ENCODE data around the gene LRMDA. TPM values are rescaled to one million over a fixed set of nuclear protein-coding genes. Genes with fewer than 3 reads are reported as not detected.

The LRMDA gene
- total RNA-seq, 2 experiments from 2014 or later, result not detected

GRCh38 chr10:75450644-75451640, 19.5 kb downstream of the LRMDA start:
- H3K9me3 Mint-ChIP-seq, result peaks cover 8% of the 10 kb centered on the region
- DNase-seq, result no peak
- no peaks in the 10 kb centered on the region for H3K4me1 Mint-ChIP-seq
- no peak overlapping the region for H3K27ac Mint-ChIP-seq
- H3K4me3 Mint-ChIP-seq, result no peak overlapping the region
- POLR2A ChIA-PET, result no interaction called here
- no peaks in the 10 kb centered on the region for H3K36me3 Mint-ChIP-seq (ENCODE audit: low read depth)
- H3K27me3 Mint-ChIP-seq, result peaks cover 4% of the 10 kb centered on the region
- CTCF ChIA-PET, result no interaction called here

GRCh38 chr10:75451831-75452230, 20.4 kb downstream of the LRMDA start:
- ChIA-PET POLR2A (no interaction called here), CTCF (no interaction called here)
- H3K4me1 Mint-ChIP-seq, result no peaks in the 10 kb centered on the region
- H3K27me3 Mint-ChIP-seq, result peaks cover 4% of the 10 kb centered on the region
- H3K36me3 Mint-ChIP-seq (ENCODE audit: low read depth), result no peaks in the 10 kb centered on the region
- DNase-seq, result no peak
- no peak overlapping the region for H3K4me3 Mint-ChIP-seq
- H3K27ac Mint-ChIP-seq, result no peak overlapping the region
- H3K9me3 Mint-ChIP-seq, result peaks cover under 1% of the 10 kb centered on the region

- ChIA-PET POLR2A (no interaction called here), CTCF (interaction anchor here (0.7 kb wide), 1 partner anchor 36 kb away, joined by 3 read pairs; no protein-coding TSS in a partner anchor)
- no peak overlapping the region for H3K4me3 Mint-ChIP-seq
- no peaks in the 10 kb centered on the region for H3K4me1 Mint-ChIP-seq
- no peak for DNase-seq
- H3K9me3 Mint-ChIP-seq, result no peaks in the 10 kb centered on the region
- H3K27ac Mint-ChIP-seq, result no peak overlapping the region
- no peaks in the 10 kb centered on the region for H3K36me3 Mint-ChIP-seq (ENCODE audit: low read depth)
- peaks cover 6% of the 10 kb centered on the region for H3K27me3 Mint-ChIP-seq
These were observed 21.6 kb downstream of the LRMDA start for GRCh38 chr10:75452997-75453396.

- Mint-ChIP-seq H3K4me1 (no peaks in the 10 kb centered on the region), H3K27ac (no peak overlapping the region), H3K27me3 (peaks cover 8% of the 10 kb centered on the region), H3K4me3 (no peak overlapping the region), H3K9me3 (no peaks in the 10 kb centered on the region), H3K36me3 (ENCODE audit: low read depth) (no peaks in the 10 kb centered on the region)
- no peak for DNase-seq
- CTCF ChIA-PET, result no interaction called here
- POLR2A ChIA-PET, result no interaction called here
These were observed 24.7 kb downstream of the LRMDA start for GRCh38 chr10:75456122-75456521.

- Mint-ChIP-seq H3K27me3 (peaks cover 4% of the 10 kb centered on the region), H3K4me3 (no peak overlapping the region), H3K27ac (no peak overlapping the region), H3K4me1 (no peaks in the 10 kb centered on the region), H3K9me3 (no peaks in the 10 kb centered on the region), H3K36me3 (ENCODE audit: low read depth) (no peaks in the 10 kb centered on the region)
- ChIA-PET POLR2A (no interaction called here), CTCF (no interaction called here)
- DNase-seq, result no peak
These were observed 28.6 kb downstream of the LRMDA start for GRCh38 chr10:75460059-75460458.

GRCh38 chr10:75461672-75462649, 30.5 kb downstream of the LRMDA start:
- no peak overlapping the region for H3K27ac Mint-ChIP-seq
- CTCF ChIA-PET, result no interaction called here
- H3K27me3 Mint-ChIP-seq, result peaks cover 4% of the 10 kb centered on the region

GRCh38 chr10:75462865-75463264, 31.4 kb downstream of the LRMDA start:
- POLR2A ChIA-PET, result no interaction called here
- Mint-ChIP-seq H3K4me1 (no peaks in the 10 kb centered on the region), H3K36me3 (ENCODE audit: low read depth) (no peaks in the 10 kb centered on the region), H3K9me3 (no peaks in the 10 kb centered on the region), H3K4me3 (no peak overlapping the region), H3K27me3 (peaks cover 3% of the 10 kb centered on the region), H3K27ac (no peak overlapping the region)
- CTCF ChIA-PET, result no interaction called here
- no peak for DNase-seq

More at GRCh38 chr10:75461672-75462649, 30.5 kb downstream of the LRMDA start:
- no peak for DNase-seq
- no peaks in the 10 kb centered on the region for H3K9me3 Mint-ChIP-seq
- no peaks in the 10 kb centered on the region for H3K36me3 Mint-ChIP-seq (ENCODE audit: low read depth)
- no peaks in the 10 kb centered on the region for H3K4me1 Mint-ChIP-seq
- POLR2A ChIA-PET, result no interaction called here
- no peak overlapping the region for H3K4me3 Mint-ChIP-seq

- ChIA-PET POLR2A (interaction anchor here (0.6 kb wide), 1 partner anchor 8 kb away, joined by 3 read pairs; no protein-coding TSS in a partner anchor), CTCF (no interaction called here)
- no peaks in the 10 kb centered on the region for H3K36me3 Mint-ChIP-seq (ENCODE audit: low read depth)
- DNase-seq, result no peak
- H3K4me3 Mint-ChIP-seq, result no peak overlapping the region
- no peaks in the 10 kb centered on the region for H3K9me3 Mint-ChIP-seq
- H3K27me3 Mint-ChIP-seq, result no peaks in the 10 kb centered on the region
- H3K27ac Mint-ChIP-seq, result no peak overlapping the region
- no peaks in the 10 kb centered on the region for H3K4me1 Mint-ChIP-seq
These were observed 33.3 kb downstream of the LRMDA start for GRCh38 chr10:75464478-75465449.

- H3K4me1 Mint-ChIP-seq, result no peaks in the 10 kb centered on the region
- POLR2A ChIA-PET, result no interaction called here
- H3K4me3 Mint-ChIP-seq, result no peak overlapping the region
- CTCF ChIA-PET, result no interaction called here
- no peaks in the 10 kb centered on the region for H3K27me3 Mint-ChIP-seq
- H3K9me3 Mint-ChIP-seq, result no peaks in the 10 kb centered on the region
- H3K36me3 Mint-ChIP-seq (ENCODE audit: low read depth), result no peaks in the 10 kb centered on the region
- no peak for DNase-seq
- no peak overlapping the region for H3K27ac Mint-ChIP-seq
These were observed 34.0 kb downstream of the LRMDA start for GRCh38 chr10:75465450-75465827.

- Mint-ChIP-seq H3K27me3 (no peaks in the 10 kb centered on the region), H3K36me3 (ENCODE audit: low read depth) (no peaks in the 10 kb centered on the region), H3K4me3 (no peak overlapping the region), H3K4me1 (no peaks in the 10 kb centered on the region), H3K9me3 (no peaks in the 10 kb centered on the region), H3K27ac (no peak overlapping the region)
- ChIA-PET CTCF (no interaction called here), POLR2A (no interaction called here)
- no peak for DNase-seq
These were observed 34.6 kb downstream of the LRMDA start for GRCh38 chr10:75466001-75466400.

- Mint-ChIP-seq H3K36me3 (ENCODE audit: low read depth) (no peaks in the 10 kb centered on the region), H3K4me3 (no peak overlapping the region), H3K27me3 (no peaks in the 10 kb centered on the region), H3K9me3 (no peaks in the 10 kb centered on the region), H3K4me1 (no peaks in the 10 kb centered on the region), H3K27ac (no peak overlapping the region)
- POLR2A ChIA-PET, result no interaction called here
- DNase-seq, result no peak
- CTCF ChIA-PET, result no interaction called here
These were observed 35.5 kb downstream of the LRMDA start for GRCh38 chr10:75466886-75467285.

GRCh38 chr10:75468612-75469005, 37.2 kb downstream of the LRMDA start:
- DNase-seq, result no peak
- H3K9me3 Mint-ChIP-seq, result no peaks in the 10 kb centered on the region
- ChIA-PET POLR2A (no interaction called here), CTCF (no interaction called here)
- peaks cover 2% of the 10 kb centered on the region for H3K27me3 Mint-ChIP-seq
- H3K4me1 Mint-ChIP-seq, result no peaks in the 10 kb centered on the region
- H3K4me3 Mint-ChIP-seq, result no peak overlapping the region
- no peak overlapping the region for H3K27ac Mint-ChIP-seq
- H3K36me3 Mint-ChIP-seq (ENCODE audit: low read depth), result no peaks in the 10 kb centered on the region

Data from activated CD4-positive, alpha-beta T cell treated with anti-CD3 and anti-CD28 coated beads, Interleukin-2, amount 10 ng/mL, durations not matched to agents 7 days and 5 days (primary cell).